ENCODE data around the gene PHKA1. TPM values are rescaled to one million over a fixed set of nuclear protein-coding genes. Genes with fewer than 3 reads are reported as not detected.
A peak's percentile ranks its signal among the peaks of the same experiment; 100 is the strongest.
"Not testable (repeated sequence)": the region's sequence is repeated elsewhere in the genome, so short reads cannot be mapped to it uniquely, and the experiment has no call there.

The PHKA1 gene
- total and polyA plus RNA-seq, 2 donors = 3.4 to 5.3 TPM

DNA sequence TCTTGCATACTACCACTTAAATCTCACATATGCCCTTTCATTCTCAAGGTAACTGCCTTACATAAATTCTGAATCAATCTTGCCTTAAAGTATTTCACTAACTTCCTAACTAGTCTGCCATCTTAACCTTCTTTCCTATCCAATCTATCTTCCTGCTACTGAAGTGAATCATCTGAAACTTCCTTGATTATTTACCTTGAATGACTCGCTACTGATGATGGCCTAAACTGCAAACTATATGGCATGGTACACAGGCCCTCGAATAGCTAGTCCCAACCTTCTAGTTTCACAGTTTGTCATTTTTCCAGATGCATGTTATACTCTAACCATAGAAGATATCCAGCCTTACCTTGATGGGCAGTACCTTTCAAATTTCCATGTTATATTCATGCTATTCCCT lies 19.9 kb downstream of the PHKA1 start:
- H3K4me1 ChIP-seq (ENCODE audit: insufficient read depth) = no peaks in the 10 kb centered on the region
- WGBS = 94% methylated on average over 2 of the region's 2 CpGs
- no peak overlapping the region for H3K4me3 ChIP-seq (ENCODE audit: low read depth, low read length)
- DNase-seq (ENCODE audit: extremely low spot score) = no peak
- no peaks in the 10 kb centered on the region for H3K36me3 ChIP-seq (ENCODE audit: insufficient read depth)
- no peak overlapping the region for H3K27ac ChIP-seq (ENCODE audit: low read depth)

DNA sequence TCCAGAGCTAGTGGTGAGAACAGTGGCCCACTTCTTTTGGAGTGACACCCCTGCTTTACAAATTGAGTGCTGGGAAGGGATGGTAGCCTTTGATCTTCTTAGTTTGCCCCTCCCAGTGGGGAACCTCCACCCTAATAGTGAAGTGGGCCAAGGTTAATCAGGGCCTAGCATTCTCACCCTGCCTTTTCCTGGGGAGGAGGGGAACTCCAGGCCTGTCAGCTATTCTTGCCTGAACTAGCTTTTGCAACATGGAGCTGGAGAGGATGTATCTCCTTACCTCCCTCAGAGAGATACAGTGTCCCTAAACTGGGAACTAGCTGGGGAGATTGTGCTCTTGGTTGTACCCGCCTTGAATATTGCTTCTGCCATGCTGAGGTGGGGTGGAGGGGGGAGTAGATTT lies 20.6 kb downstream of the PHKA1 start:
- DNase-seq (ENCODE audit: extremely low spot score) = no peak
- 97% methylated on average over 1 of the region's 1 CpG for WGBS
- H3K4me3 ChIP-seq (ENCODE audit: low read depth, low read length) = no peak overlapping the region
- no peaks in the 10 kb centered on the region for H3K36me3 ChIP-seq (ENCODE audit: insufficient read depth)
- no peak overlapping the region for H3K27ac ChIP-seq (ENCODE audit: low read depth)
- H3K4me1 ChIP-seq (ENCODE audit: insufficient read depth) = no peaks in the 10 kb centered on the region

DNA sequence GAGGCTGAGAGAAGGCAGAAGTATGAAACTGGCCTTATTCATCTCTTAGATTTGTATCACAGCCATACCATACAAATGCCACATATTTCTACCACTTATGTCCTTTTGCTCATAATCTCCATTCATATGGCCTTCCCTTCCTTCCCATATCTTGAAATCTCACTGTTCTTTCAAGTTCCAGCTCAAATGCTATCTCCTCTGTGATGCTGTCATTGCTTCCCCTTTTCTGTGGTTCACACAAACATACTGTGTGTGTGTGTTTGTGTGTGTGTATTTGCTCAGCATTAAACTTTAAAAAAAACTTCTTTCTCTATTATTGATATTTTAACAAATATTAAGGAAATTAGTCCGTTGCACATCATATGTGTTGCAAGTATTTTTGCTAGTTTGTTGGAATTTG lies 26.7 kb downstream of the PHKA1 start:
- Histone ChIP-seq H3K36me3 (ENCODE audit: insufficient read depth) (no peaks in the 10 kb centered on the region), H3K4me3 (ENCODE audit: low read depth, low read length) (no peak overlapping the region), H3K4me1 (ENCODE audit: insufficient read depth) (no peaks in the 10 kb centered on the region), H3K27ac (ENCODE audit: low read depth) (no peak overlapping the region)
- no peak for DNase-seq (ENCODE audit: extremely low spot score)
- WGBS = 91% methylated on average over 1 of the region's 1 CpG

DNA sequence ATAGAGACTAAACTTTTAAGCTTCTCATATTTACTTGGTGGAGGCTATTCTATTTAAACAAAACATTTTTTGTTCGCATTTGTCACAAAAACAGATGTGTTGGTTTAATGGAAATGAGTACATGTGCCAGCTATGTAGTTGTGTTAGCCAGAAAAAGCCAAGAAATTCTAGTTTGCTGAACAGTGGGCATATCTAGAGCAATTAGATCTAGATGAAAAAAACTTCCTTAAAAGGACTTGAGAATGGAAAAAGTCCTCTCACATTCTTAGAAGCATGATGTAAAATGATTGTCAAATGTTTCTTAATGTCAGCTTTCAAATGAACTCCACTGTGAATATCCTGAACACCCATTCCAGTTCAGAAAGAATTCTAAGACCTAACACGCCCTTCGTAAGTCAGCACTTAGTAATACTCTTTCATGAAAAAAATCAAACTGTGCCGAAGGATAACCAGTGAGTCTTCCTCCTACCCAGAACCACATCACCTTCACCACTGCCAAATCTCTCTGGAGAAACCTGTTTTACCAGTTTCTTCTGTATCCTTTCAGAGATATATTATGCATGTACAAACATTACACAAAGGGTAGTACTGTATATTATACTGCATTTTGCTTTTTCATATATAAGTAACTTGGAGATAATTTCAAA lies 28.2 kb downstream of the PHKA1 start:
- Histone ChIP-seq H3K4me1 (ENCODE audit: insufficient read depth) (no peaks in the 10 kb centered on the region), H3K36me3 (ENCODE audit: insufficient read depth) (no peaks in the 10 kb centered on the region), H3K4me3 (ENCODE audit: low read depth, low read length) (no peak overlapping the region), H3K27ac (ENCODE audit: low read depth) (no peak overlapping the region)
- peak; percentile 2 for DNase-seq (ENCODE audit: extremely low spot score)
- 83% methylated on average over 4 of the region's 4 CpGs for WGBS

DNA sequence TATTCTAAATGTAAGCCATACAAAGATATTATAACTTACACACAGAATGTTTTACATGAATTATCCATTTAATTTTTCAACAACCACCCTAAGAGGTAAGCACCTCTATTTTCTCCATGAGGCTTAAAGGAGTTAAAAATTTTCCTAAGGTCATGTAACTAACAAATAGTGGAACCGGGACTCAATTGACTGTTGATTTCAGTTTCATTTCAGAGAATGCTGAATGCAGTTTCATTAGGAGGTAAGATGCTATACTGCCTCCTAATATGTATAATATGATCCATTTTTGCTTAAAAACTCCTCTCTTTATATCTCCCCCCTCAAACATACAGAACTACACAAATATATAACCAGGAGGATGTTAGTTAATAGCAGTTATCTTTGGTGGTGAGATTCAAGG lies 29.1 kb downstream of the PHKA1 start:
- DNase-seq (ENCODE audit: extremely low spot score) = no peak
- Histone ChIP-seq H3K36me3 (ENCODE audit: insufficient read depth) (no peaks in the 10 kb centered on the region), H3K27ac (ENCODE audit: low read depth) (no peak overlapping the region), H3K4me1 (ENCODE audit: insufficient read depth) (no peaks in the 10 kb centered on the region), H3K4me3 (ENCODE audit: low read depth, low read length) (no peak overlapping the region)
- whole genome bisulfite sequencing = 51% methylated on average over 1 of the region's 1 CpG

DNA sequence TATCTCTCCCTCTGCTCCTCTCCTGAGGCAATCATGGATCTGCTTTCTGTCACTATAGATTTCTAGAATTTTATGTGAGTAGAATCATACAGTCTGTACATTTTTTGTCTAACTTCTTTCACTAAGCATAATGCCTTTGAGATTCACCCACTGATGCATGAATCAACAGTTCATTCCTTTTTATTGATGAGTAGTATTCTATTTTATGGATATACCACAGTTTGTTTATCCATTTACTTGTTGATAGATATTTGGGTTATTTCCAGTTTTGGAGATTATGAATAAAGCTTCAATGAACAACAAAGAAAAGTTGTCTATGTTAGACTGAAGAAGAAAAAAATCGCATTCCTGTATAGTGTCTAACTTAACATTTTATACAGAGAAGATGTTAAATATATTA lies 30.5 kb downstream of the PHKA1 start:
- Histone ChIP-seq H3K4me3 (ENCODE audit: low read depth, low read length) (no peak overlapping the region), H3K4me1 (ENCODE audit: insufficient read depth) (no peaks in the 10 kb centered on the region), H3K27ac (ENCODE audit: low read depth) (no peak overlapping the region), H3K36me3 (ENCODE audit: insufficient read depth) (no peaks in the 10 kb centered on the region)
- 98% methylated on average over 1 of the region's 1 CpG for WGBS
- no peak for DNase-seq (ENCODE audit: extremely low spot score)

DNA sequence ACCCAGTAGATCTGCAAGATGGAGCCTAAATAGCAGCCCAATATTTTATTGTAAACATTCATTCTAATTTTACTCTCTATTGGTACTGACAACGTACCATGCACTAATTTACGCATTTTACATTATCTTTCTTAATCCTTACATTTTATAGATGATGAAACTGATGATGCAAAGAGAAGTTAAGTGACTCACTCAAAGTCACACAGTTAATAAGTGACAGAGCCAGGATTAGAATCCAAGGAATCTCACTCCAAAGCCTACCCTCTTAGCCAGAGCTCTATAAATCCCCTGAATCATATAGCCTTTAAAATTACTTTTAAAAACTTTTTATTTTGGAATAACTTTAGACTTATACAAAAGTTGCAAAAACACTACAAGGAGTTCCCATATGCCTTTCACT lies 37.6 kb downstream of the PHKA1 start:
- Histone ChIP-seq H3K27ac (ENCODE audit: low read depth) (no peak overlapping the region), H3K4me1 (ENCODE audit: insufficient read depth) (no peaks in the 10 kb centered on the region), H3K4me3 (ENCODE audit: low read depth, low read length) (no peak overlapping the region), H3K36me3 (ENCODE audit: insufficient read depth) (no peaks in the 10 kb centered on the region)
- no peak for DNase-seq (ENCODE audit: extremely low spot score)
- 89% methylated on average over 2 of the region's 2 CpGs for WGBS

DNA sequence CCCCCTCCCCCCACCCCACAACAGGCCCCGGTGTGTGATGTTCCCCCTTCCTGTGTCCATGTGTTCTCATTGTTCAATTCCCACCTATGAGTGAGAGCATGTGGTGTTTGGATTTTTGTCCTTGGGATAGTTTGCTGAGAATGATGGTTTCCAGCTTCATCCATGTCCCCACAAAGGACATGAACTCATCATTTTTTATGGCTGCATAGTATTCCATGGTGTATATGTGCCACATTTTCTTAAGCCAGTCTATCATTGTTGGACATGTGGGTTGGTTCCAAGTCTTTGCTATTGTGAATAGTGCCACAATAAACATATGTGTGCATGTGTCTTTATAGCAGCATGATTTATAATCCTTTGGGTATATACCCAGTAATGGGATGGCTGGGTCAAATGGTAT lies 40.2 kb downstream of the PHKA1 start:
- not testable (repeated sequence) for H3K4me1 ChIP-seq (ENCODE audit: insufficient read depth); DNase-seq (ENCODE audit: extremely low spot score); H3K27ac ChIP-seq (ENCODE audit: low read depth); H3K36me3 ChIP-seq (ENCODE audit: insufficient read depth); H3K4me3 ChIP-seq (ENCODE audit: low read depth, low read length)
- WGBS = 76% methylated on average over 1 of the region's 1 CpG

DNA sequence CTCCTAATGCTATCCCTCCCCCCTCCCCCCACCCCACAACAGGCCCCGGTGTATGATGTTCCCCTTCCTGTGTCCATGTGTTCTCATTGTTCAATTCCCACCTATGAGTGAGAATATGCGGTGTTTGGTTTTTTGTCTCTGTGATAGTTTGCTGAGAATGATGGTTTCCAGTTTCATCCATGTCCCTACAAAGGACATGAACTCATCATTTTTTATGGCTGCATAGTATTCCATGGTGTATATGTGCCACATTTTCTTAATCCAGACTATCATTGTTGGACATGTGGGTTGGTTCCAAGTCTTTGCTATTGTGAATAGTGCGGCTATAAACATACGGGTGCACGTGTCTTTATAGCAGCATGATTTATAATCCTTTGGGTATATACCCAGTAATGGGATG lies 44.6 kb downstream of the PHKA1 start:
- DNase-seq (ENCODE audit: extremely low spot score); H3K27ac ChIP-seq (ENCODE audit: low read depth); H3K4me1 ChIP-seq (ENCODE audit: insufficient read depth); H3K36me3 ChIP-seq (ENCODE audit: insufficient read depth); H3K4me3 ChIP-seq (ENCODE audit: low read depth, low read length): not testable (repeated sequence)
- WGBS = 95% methylated on average over 4 of the region's 5 CpGs

DNA sequence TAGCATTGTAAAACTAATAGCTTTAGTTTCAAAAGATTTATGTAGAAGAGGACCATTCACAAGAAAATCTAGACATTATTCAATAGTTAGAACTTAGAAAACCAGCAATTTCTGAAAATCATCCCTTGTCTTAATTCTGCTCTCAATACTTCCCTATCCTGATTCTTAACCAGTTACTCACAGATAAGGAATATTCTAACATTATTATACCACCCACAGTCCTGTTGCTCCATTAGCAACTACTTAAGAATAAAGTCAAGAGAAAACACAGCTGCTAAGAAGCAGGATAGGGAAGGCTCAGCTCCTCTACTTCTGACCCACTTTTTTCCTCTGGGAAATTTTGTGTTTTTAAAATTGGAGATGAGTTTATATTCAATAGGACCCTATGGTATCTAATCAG lies 47.7 kb downstream of the PHKA1 start:
- Histone ChIP-seq H3K4me1 (ENCODE audit: insufficient read depth) (no peaks in the 10 kb centered on the region), H3K4me3 (ENCODE audit: low read depth, low read length) (no peak overlapping the region), H3K27ac (ENCODE audit: low read depth) (no peak overlapping the region), H3K36me3 (ENCODE audit: insufficient read depth) (no peaks in the 10 kb centered on the region)
- no peak for DNase-seq (ENCODE audit: extremely low spot score)

DNA sequence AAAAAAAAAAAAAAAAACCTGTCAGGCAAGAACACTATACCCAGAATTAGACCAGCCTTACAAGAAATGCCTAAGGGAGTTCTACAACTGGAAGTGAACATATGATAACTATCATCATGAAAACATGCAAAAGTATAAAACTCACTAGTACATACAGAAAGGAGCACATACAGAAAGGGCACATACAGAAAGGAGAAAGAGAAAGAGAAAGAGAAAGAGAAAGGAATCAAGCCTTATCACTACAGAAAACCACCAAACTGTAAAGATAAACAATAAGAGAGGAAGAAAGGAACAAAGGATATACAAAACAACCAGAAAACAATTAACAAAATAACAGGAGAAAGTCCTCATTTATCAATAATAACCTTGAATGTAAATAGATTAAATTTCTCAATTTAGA lies 50.4 kb downstream of the PHKA1 start:
- no peak overlapping the region for H3K27ac ChIP-seq (ENCODE audit: low read depth)
- no peaks in the 10 kb centered on the region for H3K4me1 ChIP-seq (ENCODE audit: insufficient read depth)
- H3K4me3 ChIP-seq (ENCODE audit: low read depth, low read length) = no peak overlapping the region
- DNase-seq (ENCODE audit: extremely low spot score) = no peak
- H3K36me3 ChIP-seq (ENCODE audit: insufficient read depth) = no peaks in the 10 kb centered on the region

DNA sequence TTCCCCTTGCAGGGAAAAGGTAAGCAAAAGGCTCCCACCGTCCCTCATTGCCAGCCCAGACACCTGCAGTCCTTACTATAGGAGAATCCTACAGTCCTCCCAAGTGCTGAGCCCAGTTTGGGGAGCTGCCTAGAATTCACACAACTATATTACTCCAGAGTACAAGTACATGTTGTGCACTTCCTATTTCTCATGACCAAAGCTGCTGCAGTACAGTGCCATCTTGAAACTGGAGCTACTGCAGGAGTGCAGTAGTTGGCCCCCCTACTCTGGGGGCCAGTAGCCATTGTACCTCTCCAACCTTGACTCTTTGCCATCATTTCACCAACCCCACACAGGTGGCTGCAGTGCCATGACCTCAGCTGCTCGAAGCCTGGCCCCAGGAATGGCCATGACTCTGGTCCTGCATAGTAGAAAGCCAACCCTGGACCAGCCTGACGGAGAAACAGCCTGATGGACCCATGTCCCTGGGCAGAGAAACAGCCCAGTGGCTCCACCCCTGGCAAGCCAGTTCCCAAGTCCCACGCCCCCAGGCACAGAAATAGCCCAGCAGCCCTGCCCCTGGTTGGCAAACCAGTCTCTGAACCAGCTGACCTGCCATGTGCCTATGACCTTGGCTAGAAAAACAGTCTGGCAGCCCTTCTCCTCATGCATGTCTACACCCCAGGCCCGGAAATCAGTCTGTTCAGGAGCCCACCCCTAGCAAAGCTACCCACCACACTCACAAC lies 51.9 kb downstream of the PHKA1 start:
- no peak for DNase-seq (ENCODE audit: extremely low spot score)
- Histone ChIP-seq H3K36me3 (ENCODE audit: insufficient read depth) (no peaks in the 10 kb centered on the region), H3K27ac (ENCODE audit: low read depth) (no peak overlapping the region), H3K4me3 (ENCODE audit: low read depth, low read length) (no peak overlapping the region), H3K4me1 (ENCODE audit: insufficient read depth) (no peaks in the 10 kb centered on the region)
- WGBS = 96% methylated on average over 5 of the region's 5 CpGs

DNA sequence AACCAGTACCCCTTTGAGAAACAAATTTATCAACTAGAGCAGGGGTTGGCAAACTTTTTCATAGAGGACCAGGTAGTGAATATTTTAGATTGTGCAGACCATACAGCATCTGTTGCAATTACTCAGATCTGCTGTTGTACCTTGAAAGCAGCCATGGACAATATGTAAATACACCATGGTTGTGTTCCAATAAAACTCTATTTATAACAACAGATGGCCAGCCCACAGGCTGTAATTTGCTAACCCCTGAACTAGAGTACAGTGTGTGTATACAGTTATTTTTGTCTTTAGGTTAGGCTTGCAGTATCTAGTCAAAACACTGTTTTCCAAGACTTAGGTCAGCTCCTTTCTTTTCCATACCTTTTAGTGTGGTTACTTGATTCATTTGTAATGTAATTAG lies 54.4 kb downstream of the PHKA1 start:
- Histone ChIP-seq H3K4me1 (ENCODE audit: insufficient read depth) (no peaks in the 10 kb centered on the region), H3K27ac (ENCODE audit: low read depth) (no peak overlapping the region), H3K4me3 (ENCODE audit: low read depth, low read length) (no peak overlapping the region), H3K36me3 (ENCODE audit: insufficient read depth) (no peaks in the 10 kb centered on the region)
- DNase-seq (ENCODE audit: extremely low spot score) = no peak

DNA sequence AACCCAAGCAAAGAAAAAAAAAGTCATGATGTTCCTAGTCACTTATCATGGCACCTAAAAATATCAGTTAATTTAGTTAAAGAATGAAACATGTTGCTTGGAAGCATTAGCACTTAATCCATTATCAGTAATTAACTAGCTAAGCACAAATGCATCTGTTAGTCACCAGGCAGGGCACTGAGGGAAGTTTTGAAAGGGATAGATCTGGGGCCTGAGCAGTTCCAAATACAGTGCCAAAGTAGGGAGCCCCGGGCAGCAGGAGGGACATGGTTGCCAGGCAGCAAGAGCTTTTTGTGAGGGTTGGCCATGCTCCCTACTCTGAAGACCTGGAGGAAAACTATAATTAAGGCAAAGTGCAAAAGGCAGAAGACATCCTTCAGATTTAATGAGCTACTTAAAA lies 62.0 kb downstream of the PHKA1 start:
- Histone ChIP-seq H3K27ac (ENCODE audit: low read depth) (no peak overlapping the region), H3K4me1 (ENCODE audit: insufficient read depth) (no peaks in the 10 kb centered on the region), H3K36me3 (ENCODE audit: insufficient read depth) (no peaks in the 10 kb centered on the region), H3K4me3 (ENCODE audit: low read depth, low read length) (no peak overlapping the region)
- 63% methylated on average over 1 of the region's 1 CpG for WGBS
- DNase-seq (ENCODE audit: extremely low spot score) = no peak

DNA sequence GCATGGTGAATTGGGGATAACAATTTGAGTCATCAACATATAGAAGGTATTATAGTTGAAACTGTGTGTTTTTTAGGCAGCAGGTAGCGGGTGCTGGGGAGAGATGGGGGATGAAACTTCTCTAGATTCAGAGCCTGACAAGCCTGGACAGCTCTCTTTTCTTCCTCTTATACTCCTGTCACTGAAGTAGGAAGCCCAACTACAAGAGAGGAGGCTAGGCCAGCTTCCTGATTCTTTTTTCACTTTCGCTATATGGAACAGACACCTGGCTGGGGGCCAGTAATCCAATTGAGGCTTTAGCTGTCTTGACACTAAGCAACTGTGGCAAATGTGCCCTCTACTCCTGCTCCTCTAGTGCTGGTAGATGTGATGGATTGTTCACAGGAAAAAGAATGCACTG lies 69.2 kb downstream of the PHKA1 start:
- Histone ChIP-seq H3K36me3 (ENCODE audit: insufficient read depth) (no peaks in the 10 kb centered on the region), H3K4me3 (ENCODE audit: low read depth, low read length) (no peak overlapping the region), H3K27ac (ENCODE audit: low read depth) (no peak overlapping the region), H3K4me1 (ENCODE audit: insufficient read depth) (no peaks in the 10 kb centered on the region)
- WGBS = 90% methylated on average over 2 of the region's 2 CpGs
- DNase-seq (ENCODE audit: extremely low spot score) = no peak

Measured in urinary bladder (tissue), 4 donors.